NCI-H345 treated with DMSO at 0.1 percent for 48 hours (cell line): Measurements from ENCODE around the gene CCDC54.
"Not testable (repeated sequence)": the region's sequence is repeated elsewhere in the genome, so short reads cannot be mapped to it uniquely, and the experiment has no call there.

Experiments
- DNase-seq: peaks from one replicate; lab custom pipeline; 2025; ENCODE audit not compliant: unreplicated experiment; lab: John Stamatoyannopoulos, UW

CCDC54 gene

DNA sequence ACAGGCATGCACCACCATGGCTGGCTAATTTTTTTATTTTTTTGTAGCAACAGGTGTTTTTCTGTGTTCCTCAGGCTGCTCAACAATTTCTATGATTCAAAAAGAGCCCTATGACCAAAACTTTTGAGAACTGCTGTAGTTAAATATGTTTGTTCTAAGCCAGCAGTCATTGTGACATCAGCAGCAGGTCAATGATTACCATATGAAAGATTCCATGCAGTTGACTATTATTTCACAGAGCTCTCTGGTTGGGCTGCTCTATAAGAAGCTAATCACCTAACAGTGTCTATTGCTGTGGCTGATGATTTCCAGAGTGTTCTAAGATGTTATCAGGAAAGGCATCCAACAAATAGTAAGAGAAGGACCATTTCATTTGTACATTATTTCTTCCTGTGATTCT lies at the start of gene CCDC54:
Gene CCDC54 (plus strand): TSS at position 289 of the 400 bp plus-strand sequence. CDS start 149 bp downstream, outside the sequence.
- no peak for DNase-seq

DNA sequence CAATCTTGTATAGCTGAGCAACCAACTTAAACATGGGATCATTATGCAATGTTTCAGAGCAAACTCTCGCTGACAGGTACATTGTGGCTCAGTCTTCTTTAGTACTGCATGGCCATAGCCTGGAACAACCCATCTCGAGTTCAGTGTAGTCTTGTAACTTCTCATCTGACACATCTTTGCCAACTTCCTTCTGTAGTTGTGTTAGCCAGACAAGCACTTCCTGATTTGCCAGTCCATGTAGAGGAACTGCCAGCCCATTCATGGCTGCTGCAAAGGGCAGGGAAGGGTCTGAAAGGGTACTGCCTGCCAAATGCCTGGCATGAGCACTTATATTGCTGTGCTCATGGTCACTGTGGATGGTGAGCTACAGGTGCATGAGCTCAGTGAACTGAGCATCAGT lies 49.2 kb upstream of the CCDC54 start:
- no peak for DNase-seq

DNA sequence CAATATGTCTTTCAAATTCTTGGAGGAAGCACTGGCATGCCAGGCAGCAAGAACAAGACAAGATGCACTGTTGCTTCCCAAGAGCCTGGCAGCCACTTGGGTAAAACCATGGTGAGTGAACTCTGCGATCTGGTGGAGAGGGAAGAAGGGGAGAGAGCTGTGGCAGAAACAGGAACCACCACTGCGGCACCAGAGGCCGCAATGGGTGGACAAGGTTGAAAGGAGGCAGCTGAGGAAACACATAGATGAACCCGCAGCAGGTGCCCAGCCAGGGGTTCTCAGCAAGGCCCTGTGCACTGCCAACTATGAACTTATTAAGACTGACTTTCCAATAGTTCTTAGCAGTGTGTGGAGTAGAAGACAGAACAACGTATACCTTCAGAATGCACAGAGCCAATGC lies 48.2 kb upstream of the CCDC54 start:
- no peak for DNase-seq

DNA sequence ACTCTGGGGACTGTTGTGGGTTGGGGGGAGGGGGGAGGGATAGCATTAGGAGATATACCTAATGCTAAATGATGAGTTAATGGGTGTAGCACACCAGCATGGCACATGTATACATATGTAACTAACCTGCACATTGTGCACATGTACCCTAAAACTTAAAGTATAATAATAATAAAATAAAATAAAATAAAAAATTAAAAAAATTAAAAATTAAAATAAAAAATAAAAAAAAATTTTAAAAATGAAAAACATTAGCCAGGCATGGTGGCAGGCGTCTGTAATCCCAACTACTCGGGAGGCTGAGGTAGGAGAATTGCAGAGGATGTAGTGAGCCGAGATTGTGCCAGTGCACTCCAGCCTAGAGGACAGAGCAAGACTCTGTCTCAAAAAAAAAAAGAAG lies 37.5 kb upstream of the CCDC54 start:
- not testable (repeated sequence) for DNase-seq

DNA sequence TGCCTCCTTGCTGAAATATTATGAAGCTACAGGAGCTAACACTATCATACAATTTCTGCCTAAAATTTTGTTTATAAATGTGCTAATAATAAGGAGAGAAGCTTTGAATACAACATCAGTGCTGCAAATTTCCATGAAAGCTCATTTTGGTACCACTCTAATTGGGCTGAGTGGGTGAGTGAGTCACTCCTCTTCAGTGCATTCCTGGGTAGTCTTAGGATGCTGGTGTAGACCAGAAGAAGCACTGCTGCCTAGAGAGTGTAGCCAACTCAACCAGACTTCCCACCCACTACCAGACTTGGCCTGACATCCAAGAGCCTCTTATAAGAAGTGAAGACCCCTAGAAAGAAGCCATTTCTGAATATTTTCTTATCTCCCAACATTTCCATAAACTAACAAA lies 32.5 kb upstream of the CCDC54 start:
- no peak for DNase-seq

DNA sequence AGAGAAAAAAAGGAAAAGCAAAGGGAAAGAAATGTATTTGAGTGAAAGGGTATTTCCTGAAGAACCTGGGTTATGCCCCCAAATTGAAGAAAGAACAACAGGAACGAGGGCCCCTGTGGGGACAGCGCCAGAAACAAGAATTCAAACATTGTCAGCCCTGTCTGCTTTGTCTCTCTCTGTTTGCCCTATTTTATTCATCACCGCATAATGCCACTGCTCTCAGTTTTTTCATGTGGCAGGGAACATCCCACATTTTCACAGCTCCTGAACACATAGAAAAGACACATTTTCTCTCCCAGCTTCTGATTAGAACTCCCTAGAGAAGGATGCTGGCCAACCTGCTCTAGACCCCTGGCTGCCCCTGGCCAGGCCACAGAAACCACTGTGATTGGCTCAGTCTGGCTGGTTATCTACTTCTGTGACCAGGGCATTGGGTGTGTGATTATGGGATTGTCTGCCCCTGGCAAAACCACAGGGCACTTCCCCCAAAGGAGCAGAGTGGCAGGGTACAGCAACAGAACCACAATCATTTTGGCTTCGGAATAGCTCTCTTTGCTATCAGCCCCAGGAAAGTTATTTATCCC lies 31.3 kb upstream of the CCDC54 start:
- no peak for DNase-seq

DNA sequence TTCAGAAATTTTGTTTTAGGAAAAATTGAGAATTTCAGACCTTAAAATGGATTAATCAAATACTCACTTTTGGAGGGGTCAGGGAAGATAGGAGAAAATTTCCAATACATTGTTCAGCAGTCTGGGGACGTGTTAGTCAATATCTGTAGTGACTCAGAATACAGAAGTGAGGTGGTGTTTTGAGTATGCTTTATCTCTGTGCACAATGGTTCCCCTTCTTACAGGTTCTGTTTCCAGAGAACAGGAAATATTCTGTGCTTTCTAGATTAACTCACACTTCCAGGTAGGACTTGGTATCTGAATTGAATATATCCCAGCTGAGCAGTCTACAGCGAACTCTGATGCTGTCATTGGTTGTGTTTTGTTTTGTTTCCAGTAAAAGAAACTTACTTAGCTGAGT lies 30.7 kb upstream of the CCDC54 start:
- DNase-seq, result no peak

DNA sequence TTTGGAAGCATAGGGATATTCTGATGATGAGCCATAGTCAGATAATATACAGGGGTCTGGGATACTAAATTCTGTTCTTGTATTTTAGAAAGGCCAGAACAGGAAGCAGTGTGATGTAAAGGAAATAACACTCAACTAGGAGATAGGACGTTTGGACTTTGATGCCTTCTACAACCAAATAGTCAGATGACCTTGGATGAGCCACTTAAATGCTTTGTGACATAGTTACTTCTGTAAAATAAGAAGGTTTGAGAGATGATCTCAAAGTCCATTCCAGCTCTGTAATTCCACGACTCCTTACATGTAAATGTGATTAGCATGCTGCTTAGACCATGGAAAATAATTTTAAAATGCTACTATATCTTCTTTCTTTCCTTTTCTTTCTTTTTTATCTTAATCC lies 29.5 kb upstream of the CCDC54 start:
- no peak for DNase-seq

DNA sequence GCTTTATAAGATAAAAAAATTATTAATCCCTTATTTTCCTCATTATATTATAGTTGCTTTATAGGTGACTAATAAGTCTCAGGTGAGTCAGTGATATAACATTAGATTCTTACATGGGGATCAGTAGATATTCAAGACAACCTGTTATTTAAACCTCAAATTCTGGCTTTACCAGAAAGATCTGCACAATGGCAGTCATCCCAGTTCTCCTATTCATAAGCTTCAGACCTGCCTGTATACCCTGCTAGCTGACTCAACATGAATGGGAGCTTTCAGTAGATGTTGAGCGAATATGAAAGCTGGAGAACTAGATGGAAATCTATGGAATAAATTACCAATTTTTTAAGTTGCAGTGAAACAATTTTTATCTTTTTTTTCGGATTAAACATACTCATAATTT lies 20.5 kb upstream of the CCDC54 start:
- DNase-seq, result no peak

DNA sequence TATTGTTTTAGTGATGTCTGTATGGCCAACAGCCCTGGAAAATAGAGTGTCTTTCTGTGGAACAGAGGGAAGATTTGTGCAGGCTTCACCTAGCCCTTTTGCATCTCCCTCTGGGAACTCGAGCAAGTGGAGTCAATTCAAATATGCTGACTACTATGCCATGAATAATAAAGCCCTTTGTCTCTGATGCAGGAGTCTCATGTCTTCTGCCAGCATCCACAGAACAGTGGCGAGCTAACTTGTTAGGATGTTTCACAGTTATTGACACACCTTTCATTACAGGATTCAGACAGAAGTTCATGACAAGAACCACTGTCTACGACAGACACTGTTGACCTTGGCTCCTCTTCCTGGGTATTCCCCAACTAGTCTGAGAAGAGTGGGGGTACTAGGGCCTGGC lies 15.6 kb upstream of the CCDC54 start:
- DNase-seq, result no peak

DNA sequence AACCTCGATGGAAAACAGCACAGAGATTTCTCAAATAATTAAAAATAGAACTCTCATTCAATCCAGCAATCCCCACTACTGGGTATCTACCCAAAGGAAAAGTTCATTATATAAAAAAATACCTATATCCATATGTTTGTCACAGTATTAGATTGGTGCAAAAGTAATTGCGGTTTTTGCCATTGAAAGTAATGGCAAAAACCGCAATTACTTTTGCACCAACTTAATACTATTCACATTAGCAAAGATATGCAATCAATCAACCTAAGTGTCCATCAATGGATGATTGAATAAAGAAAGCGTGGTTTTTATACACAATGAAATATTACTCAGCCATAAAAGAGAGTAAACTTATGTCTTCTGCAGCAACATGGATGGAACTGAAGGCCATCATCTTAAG lies 12.2 kb upstream of the CCDC54 start:
- no peak for DNase-seq

DNA sequence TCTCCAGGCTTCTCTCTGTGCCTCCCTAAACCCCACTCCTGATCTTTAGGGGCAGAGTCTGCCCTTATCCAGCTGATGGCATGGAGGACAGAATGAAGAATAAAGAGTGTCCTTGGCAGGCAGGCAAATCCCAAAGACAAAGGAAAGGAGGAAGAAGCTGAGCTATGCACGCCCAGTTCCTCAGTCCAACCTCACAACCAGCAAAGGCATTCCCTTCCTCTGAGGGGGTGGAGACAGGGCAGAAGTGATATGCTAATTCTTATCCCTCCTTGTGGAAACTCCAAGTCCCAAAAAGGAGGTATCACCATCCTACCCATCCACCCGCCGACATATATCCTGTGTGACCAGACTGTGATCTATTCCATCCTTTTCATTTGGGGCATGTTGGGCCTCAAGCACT lies 10.5 kb upstream of the CCDC54 start:
- no peak for DNase-seq

DNA sequence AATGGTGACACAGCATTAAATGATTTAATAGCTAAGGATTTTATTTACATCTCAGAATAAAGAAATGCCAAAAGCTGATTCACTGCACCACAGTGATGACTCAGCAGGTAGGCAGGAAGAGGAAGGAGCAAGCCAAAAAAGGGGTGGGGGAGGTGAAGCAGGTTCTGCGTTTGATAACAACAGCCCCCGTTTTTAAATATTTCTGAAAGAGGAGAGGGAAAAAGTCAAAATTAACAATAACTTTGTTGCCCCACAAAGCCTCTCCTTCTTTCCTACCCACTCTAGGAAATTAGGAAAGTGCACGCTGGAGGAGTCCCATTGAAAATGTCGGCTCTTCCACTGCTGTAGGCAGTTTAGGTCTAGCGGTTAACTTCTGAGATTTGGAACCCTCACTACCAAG lies 9.9 kb upstream of the CCDC54 start:
- DNase-seq, result no peak

DNA sequence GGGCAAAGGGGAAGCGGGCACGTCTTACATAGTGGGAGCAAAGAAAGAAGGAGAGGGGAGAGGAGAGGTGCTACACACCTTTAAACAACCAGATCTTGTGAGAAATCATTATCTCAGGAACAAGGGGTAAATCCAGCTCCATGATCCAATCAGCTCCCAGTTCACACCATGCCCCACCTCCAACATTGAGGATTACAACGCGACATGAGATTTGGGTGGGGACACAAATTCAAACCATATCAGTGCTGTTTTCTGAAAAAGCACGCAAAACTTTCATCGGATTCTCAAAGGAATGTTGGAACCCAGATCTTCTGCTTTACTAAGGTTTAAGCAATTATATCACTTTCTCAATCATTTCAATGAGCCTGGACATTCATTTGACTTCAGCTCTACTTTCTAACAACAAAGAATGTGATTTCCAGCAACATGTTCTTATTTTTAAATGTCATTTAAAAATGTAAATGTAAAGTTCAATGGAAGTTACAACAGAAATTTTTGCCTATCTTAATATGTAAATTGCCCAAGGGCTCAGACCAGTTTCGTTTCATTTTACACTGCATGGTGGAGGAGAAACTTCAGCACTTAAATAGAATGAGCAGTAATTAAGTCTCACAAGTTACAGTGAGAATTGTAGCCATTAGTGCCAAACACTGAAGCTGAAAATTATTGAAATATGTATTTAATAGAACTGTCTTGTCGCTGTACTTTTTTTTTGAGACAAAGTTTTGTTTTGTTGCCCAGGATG lies 8.4 kb upstream of the CCDC54 start:
- no peak for DNase-seq

DNA sequence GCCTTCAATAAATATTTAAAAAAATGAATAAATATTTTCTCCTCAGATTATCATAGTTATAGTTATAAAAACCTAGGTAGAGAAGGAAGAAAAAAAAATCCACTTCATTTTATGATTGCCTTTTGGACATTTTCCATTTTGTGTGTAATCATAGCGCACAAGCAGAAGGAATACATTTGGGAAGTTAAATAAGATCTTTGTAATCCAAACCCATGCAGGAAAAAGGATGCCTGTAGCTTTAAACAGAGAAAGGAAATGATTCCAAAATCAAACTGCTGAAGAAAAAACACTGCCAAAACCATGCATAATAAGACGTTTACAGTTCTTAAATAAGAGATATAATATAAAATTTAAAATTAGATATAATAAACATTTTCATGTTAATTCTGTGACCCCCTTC lies 7.4 kb upstream of the CCDC54 start:
- no peak for DNase-seq

DNA sequence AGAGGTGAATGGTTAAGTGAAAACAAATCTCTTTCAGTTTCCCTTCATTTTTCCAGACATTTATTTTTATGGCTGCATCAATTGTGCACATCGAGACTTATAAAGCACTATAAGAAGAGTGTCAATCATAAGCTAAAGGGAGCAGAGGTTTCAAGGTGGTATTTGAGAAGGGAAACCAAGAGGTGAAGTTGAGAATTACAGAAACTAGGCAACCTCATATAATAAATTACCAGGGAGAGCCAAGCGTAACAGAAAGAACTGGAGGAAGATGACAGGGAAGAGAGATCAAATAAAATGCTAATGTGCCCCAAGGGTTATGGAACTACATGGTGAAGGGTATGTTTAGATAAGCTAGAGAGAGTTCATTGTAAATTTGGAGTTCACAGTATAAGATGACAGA lies 6.3 kb upstream of the CCDC54 start:
- DNase-seq, result no peak

DNA sequence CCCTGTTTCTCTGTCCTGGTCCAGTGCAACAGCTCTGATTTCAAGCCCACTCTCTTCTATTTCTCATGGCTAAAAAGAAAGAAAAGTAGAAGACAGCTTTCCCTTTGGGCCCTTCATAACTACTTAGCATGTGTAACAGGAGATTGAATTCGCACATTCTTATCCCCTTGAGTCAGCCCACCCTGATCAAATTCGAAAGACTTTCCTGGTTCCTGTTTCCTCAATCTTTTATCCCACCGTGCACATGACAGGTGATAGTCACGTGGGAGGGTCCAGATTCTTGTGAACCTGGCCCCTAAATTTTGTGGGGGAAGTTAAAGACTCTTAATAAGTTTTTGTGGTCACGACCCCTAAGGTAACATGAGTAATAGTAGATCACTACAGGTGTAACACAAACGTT lies 4.7 kb upstream of the CCDC54 start:
- no peak for DNase-seq

DNA sequence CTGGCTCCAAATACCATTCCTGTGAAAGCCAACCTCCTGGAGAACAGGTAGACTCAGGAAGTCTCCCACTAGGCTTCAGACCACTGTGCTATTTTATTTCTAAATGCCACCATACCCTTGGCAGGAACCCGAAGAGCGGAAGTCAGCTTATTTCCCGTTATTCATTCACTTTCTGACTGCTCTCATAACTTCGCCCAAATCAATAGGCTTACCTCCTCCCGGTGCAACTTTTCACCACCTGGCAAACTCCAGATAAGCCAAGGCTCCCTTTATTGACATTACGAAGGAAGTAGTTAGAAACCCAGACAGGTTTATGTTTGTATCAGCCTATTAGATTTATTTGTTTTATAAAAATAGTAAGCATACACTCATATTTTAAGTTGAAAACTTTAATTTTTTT lies 3.3 kb upstream of the CCDC54 start:
- no peak for DNase-seq

DNA sequence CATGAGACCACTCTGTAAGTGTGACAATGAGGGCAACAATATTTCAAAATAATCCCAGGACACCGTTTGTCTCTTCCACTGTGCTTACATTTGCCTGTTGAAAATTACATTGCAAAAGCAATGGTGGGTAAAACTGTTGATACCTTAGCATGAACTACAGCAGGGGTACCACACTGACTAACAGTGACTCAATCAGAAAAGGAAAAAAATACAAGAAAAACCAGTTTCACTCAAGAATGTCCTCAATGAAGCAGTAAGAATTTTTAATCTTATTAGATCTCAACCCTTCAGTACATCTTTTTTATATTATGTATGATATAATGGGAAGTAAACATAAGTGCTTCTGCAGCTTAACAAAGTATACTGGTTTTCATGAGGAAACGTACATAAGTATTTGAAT lies 1.6 kb upstream of the CCDC54 start:
- no peak for DNase-seq

DNA sequence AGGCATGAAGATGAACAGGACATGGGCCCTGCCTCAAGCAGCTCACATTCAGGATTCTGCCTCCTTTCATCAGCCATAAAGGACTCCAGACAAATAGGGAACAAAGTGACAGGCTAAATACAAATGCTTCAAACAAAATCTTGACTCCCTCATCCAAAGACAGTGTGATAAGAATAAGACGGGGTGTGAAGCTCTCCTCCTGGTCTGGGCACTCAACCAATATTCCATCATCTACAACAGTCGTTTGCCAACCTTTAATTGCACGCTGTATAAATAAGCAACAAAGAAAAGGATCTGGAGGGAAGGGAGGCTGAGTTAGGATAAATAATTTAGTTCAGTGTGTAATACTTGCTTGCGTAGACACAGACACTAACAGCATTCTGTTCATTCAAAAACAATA lies 5.4 kb downstream of the CCDC54 start:
- no peak for DNase-seq

DNA sequence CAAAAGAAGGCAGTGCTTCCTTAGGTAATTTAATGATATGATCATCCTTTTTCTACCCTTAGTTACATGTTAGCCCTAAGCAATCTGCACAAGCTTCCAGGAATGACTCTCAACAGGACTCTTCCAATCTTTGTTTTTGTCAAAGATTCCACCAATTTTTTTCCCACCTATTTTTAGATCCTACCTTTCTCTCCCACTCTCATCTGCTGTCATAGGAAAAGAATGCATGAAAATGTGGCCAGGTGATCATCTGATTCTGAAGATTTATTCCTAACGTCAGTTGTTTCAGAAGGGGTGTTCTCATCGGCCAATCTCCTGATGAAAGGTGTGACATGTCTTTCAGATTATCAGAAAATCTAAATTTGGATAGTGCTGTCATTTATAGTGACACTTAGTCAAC lies 7.2 kb downstream of the CCDC54 start:
- DNase-seq, result no peak

DNA sequence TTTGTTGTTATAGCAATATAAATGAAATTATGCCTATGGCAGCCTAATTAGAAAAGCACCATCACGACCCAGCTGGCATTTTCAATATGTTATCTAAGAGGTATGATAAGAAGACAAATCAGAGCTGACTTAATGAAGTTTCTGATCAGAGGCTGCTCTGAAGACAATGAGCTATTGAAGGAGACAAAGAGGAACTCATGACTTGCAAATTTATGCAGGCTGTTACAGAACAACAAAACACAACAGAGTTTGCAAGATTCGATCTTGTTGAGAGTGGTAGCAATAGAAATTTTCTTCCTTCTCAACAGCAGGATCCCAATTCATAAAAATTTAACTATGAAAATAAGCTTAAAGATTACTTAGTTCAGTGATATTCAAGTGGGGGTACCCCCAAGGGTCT lies 7.7 kb downstream of the CCDC54 start:
- DNase-seq, result no peak

DNA sequence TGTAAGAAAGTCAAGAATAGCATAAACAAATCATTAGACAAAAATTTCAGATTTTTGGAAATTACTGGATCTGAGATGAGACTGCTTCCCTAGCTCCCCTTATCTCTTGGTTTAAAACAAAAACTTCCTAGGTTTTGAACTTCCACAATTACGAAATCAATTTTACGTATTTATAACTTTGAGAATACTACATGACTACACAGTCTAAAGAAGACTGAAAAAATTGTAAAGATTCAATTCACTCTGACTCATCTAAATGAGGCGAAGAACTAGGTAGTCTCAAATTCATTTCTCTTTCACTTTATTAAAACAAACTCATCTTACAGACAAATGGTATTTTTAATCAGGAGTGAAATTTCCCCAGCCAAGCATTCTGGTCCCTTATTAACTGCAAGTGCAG lies 10.3 kb downstream of the CCDC54 start:
- DNase-seq, result no peak
